MCF 10A (cell line): ENCODE data around the gene RGP1. TPM values are rescaled to one million over a fixed set of nuclear protein-coding genes. Genes with fewer than 3 reads are reported as not detected.

ENCODE experiments used
- BruUV-seq: library from RNA; stranded (reverse); fragments of 400-500 nt; replicated peaks from 2 replicates; lab custom pipeline; 2021; lab: Mats Ljungman, UMichigan
- CTCF ChIA-PET: fragments of 300-600 bp; sonication (Branson Sonifier 250); formaldehyde crosslinking; extraction: SDS; loops from one replicate; lab custom pipeline; 2021; ENCODE audit warnings: antibody characterized with exemption, inconsistent platforms; lab: Yijun Ruan, JAX
- POLR2A ChIA-PET: fragments of 300-600, 350-650 bp; sonication (Branson Sonifier 250); formaldehyde crosslinking; extraction: SDS; loops from one replicate; lab custom pipeline; 2020; ENCODE audit warnings: antibody characterized with exemption, inconsistent platforms; lab: Yijun Ruan, JAX
- DNase-seq: peaks from one replicate; pipeline ENCODE4 v3.0.0-alpha.2; 2018; ENCODE audit not compliant: unreplicated experiment
- H3K27ac Mint-ChIP-seq: one replicate; pipeline ENCODE4 v1.8.0; 2022; ENCODE audit warnings: mild to moderate bottlenecking, low read depth, mixed read lengths; ENCODE audit not compliant: unreplicated experiment
- H3K27me3 Mint-ChIP-seq: one replicate; pipeline ENCODE4 v1.8.0; 2022; ENCODE audit warnings: mixed read lengths; ENCODE audit not compliant: insufficient read depth, unreplicated experiment
- H3K36me3 Mint-ChIP-seq: one replicate; pipeline ENCODE4 v1.8.0; 2022; ENCODE audit warnings: mild to moderate bottlenecking, moderate library complexity, mixed read lengths; ENCODE audit not compliant: insufficient read depth, unreplicated experiment
- H3K4me1 Mint-ChIP-seq: one replicate; pipeline ENCODE4 v1.8.0; 2022; ENCODE audit warnings: mixed read lengths; ENCODE audit not compliant: insufficient read depth, unreplicated experiment
- H3K4me3 Mint-ChIP-seq: one replicate; pipeline ENCODE4 v1.8.0; 2022; ENCODE audit warnings: mild to moderate bottlenecking, moderate library complexity, mixed read lengths; ENCODE audit not compliant: unreplicated experiment
- H3K9me3 Mint-ChIP-seq: one replicate; pipeline ENCODE4 v1.8.0; 2022; ENCODE audit warnings: mixed read lengths; ENCODE audit not compliant: unreplicated experiment
- intact Hi-C: fragments of 100-400 bp; cut with micrococcal nuclease; formaldehyde crosslinking; loops from 2 replicates; pipeline ENCODE4 v1.14.1; 2022
- total RNA-seq: library from RNA; stranded (reverse); gene quantifications from 2 replicates; pipeline ENCODE4 v1.2.3, GENCODE V29; 2022
- TF ChIP-seq, protein P1 (sequence below): fragments of 200-600 bp; IDR thresholded peaks from one replicate; pipeline ENCODE4 v1.8.0; 2022; ENCODE audit warnings: antibody characterized with exemption, mild to moderate bottlenecking; ENCODE audit not compliant: unreplicated experiment

The RGP1 gene
- total RNA-seq, 1 experiment from 2014 or later = 35.8 TPM

DNA sequence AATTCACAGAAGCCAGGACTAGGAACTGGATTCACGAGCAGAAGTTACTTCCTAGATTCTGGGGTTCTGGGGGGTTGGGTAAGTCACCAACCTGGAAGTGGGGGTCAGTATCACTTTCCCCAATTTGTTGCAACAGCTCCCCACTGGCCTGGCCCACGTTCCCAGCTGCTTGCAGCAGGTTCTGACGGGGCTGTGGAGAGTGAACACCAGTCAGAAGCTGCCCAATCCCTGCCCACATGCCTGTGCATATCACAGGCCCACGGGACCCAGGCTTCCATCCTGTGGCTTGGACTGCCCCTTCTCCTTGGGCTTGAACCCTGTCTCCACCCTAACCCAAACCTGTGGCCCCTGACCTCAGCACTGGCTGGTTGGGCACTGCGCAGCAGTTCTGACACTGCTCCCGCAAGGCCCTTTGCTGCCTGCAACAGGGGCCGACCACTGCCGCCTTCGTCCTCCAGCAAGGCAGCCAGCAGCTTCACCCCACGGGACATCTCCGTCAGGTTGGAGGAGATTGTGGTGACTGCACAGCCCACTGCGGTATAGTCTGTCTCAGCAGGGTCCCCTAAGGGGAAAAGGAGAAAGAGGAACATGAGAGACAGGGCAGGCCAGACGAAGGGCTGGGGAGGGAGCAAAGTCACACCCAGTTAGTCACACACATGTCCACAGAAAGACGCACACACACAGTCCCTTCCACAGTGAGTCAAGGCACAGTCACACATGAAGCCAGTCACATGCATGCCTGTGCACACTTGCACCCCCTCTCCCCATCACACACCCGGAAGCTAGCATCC lies 30.2 kb upstream of the RGP1 start:
- Mint-ChIP-seq H3K27me3 (no peaks in the 10 kb centered on the region), H3K36me3 (peaks cover 93% of the 10 kb centered on the region), H3K27ac (peak overlapping the region; percentile 59), H3K4me1 (peaks cover 6% of the 10 kb centered on the region), H3K4me3 (no peak overlapping the region), H3K9me3 (no peaks in the 10 kb centered on the region)
- intact Hi-C loops = no loop called here
- POLR2A ChIA-PET = interaction anchor here (0.9 to 2.0 kb wide), 2 partner anchors 10 to 13 kb away, joined by 3 to 5 read pairs; partner anchors contain the start of genes CREB3 and TLN1
- DNase-seq = no peak
- TF ChIP-seq, protein P1, sequence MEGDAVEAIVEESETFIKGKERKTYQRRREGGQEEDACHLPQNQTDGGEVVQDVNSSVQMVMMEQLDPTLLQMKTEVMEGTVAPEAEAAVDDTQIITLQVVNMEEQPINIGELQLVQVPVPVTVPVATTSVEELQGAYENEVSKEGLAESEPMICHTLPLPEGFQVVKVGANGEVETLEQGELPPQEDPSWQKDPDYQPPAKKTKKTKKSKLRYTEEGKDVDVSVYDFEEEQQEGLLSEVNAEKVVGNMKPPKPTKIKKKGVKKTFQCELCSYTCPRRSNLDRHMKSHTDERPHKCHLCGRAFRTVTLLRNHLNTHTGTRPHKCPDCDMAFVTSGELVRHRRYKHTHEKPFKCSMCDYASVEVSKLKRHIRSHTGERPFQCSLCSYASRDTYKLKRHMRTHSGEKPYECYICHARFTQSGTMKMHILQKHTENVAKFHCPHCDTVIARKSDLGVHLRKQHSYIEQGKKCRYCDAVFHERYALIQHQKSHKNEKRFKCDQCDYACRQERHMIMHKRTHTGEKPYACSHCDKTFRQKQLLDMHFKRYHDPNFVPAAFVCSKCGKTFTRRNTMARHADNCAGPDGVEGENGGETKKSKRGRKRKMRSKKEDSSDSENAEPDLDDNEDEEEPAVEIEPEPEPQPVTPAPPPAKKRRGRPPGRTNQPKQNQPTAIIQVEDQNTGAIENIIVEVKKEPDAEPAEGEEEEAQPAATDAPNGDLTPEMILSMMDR = no peak
- CTCF ChIA-PET = interaction anchor here (1.6 to 1.9 kb wide), 2 partner anchors 9 to 22 kb away, joined by 7 to 12 read pairs; no protein-coding TSS in a partner anchor
- no TSS peak for BruUV-seq

DNA sequence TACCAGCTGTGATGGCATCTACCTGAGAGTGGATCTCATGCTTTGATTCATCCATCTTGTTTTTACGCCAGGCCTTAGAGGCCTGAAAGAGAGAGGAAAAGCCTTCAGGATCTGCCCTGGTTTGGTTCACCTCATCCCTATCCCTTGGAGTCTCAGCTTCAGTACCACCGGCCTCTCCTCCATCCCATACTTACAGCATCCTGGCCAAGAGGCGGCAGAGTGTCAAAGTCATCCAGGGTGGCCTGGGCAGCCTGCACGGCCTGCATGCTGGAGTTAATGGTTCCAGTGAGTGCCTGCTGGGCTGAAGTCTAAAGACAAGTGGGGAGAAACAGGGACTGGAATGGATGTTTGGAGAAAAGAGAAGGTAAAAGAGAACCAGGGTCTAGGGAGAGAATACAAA lies 29.5 kb upstream of the RGP1 start:
- CTCF ChIA-PET = interaction anchor here (1.9 to 3.5 kb wide), 2 partner anchors 23 kb away, joined by 12 to 24 read pairs; no protein-coding TSS in a partner anchor
- TF ChIP-seq, protein P1 = no peak
- intact Hi-C loops = no loop called here
- no peak overlapping the region for H3K4me3 Mint-ChIP-seq
- H3K27ac Mint-ChIP-seq = peak overlapping the region; percentile 4
- DNase-seq = no peak
- H3K36me3 Mint-ChIP-seq = peaks cover 92% of the 10 kb centered on the region
- H3K27me3 Mint-ChIP-seq = no peaks in the 10 kb centered on the region
- POLR2A ChIA-PET = interaction anchor here (2.0 kb wide), 1 partner anchor 12 kb away, joined by 5 read pairs; the partner anchor contains the start of genes CREB3 and TLN1
- H3K9me3 Mint-ChIP-seq = no peaks in the 10 kb centered on the region
- no peaks in the 10 kb centered on the region for H3K4me1 Mint-ChIP-seq
- TSS peak; percentile 47 for BruUV-seq

DNA sequence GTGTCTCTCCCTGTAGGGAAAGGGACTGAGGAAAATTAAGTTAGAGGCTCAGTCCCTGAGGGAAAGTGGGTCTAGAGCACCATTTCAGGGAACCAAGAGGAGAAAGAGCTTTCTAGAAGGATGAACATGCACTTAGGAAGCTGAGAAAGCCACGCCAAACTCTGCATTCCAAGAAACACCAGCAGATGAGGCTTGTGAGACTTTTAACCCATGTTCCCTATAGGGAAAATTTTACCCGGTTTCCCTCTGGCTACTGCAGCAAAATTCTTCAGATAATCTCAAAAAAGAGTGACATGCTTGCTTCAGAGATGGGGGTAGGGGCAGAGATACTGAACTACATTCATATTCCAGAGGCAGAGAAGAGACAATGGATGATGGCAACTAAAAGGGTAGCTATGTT lies 25.7 kb upstream of the RGP1 start:
- intact Hi-C loops = no loop called here
- DNase-seq = no peak
- no peaks in the 10 kb centered on the region for H3K27me3 Mint-ChIP-seq
- H3K4me3 Mint-ChIP-seq = no peak overlapping the region
- H3K27ac Mint-ChIP-seq = no peak overlapping the region
- no TSS peak for BruUV-seq
- peaks cover 78% of the 10 kb centered on the region for H3K36me3 Mint-ChIP-seq
- TF ChIP-seq, protein P1 = no peak
- peaks cover 14% of the 10 kb centered on the region for H3K4me1 Mint-ChIP-seq
- no peaks in the 10 kb centered on the region for H3K9me3 Mint-ChIP-seq
- ChIA-PET POLR2A (interaction anchor here (1.7 to 4.1 kb wide), 2 partner anchors 8 to 12 kb away, joined by 4 to 15 read pairs; partner anchors contain the start of genes CREB3 and TLN1), CTCF (interaction anchor here (0.6 to 10.3 kb wide), 4 partner anchors 9 to 216 kb away, joined by 3 to 136 read pairs (median 4); partner anchors contain the start of gene CREB3)

DNA sequence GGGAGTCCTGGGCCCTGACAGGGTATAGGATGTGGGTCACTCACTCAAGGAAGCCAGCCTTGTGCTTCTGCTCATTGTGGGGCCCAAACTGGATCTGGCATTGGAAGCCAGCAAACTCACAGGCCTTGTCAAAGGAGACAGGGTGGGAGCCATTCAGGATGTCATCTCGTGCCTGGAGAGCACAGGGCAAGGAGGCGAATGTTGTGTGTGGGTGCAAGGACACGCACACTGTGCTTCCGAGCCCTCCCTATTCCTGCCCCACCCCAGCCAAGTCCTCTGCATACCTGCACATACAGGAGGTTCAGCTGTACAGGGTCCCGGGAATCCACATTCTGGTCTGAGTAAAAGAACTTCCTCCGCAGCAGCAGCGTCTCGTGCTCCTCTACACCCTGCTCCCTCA lies 25.2 kb upstream of the RGP1 start:
- ChIA-PET POLR2A (interaction anchor here (1.7 to 4.1 kb wide), 2 partner anchors 8 to 11 kb away, joined by 4 to 15 read pairs; partner anchors contain the start of genes CREB3 and TLN1), CTCF (interaction anchor here (0.7 to 10.3 kb wide), 3 partner anchors 8 to 216 kb away, joined by 3 to 136 read pairs (median 4); partner anchors contain the start of gene CREB3)
- no peak overlapping the region for H3K4me3 Mint-ChIP-seq
- H3K36me3 Mint-ChIP-seq = peaks cover 73% of the 10 kb centered on the region
- no peaks in the 10 kb centered on the region for H3K27me3 Mint-ChIP-seq
- BruUV-seq = no TSS peak
- no peaks in the 10 kb centered on the region for H3K9me3 Mint-ChIP-seq
- H3K4me1 Mint-ChIP-seq = peaks cover 14% of the 10 kb centered on the region
- intact Hi-C loops = no loop called here
- TF ChIP-seq, protein P1 = no peak
- no peak for DNase-seq
- no peak overlapping the region for H3K27ac Mint-ChIP-seq
